ENCODE data around the gene NTRK1. TPM values are rescaled to one million over a fixed set of nuclear protein-coding genes. Genes with fewer than 3 reads are reported as not detected.

NTRK1 gene
- total and polyA plus RNA-seq, 2 of the 4 experiments (the other 2 are of a cell fraction) = not detected

GRCh38 chr1:156834322-156834721 is 26.3 kb upstream of the NTRK1 start:
- ChIA-PET CTCF (interaction anchor here (1.2 kb wide), 1 partner anchor 25 kb away, joined by 3 read pairs; no protein-coding TSS in a partner anchor), POLR2A (ENCODE audit: unreplicated experiment) (no interaction called here)
- no peak for ATAC-seq (ENCODE audit: low read depth)
- in situ Hi-C loops (cut with MboI; ENCODE audit: low sequenced_read_pairs) = no loop called here
- Histone ChIP-seq H2BK15ac (ENCODE audit: low read depth, low read length) (no peak overlapping the region), H3K56ac (ENCODE audit: extremely low read depth, insufficient read depth, low read length) (no peak overlapping the region), H3K27me3 (ENCODE audit: control insufficient read depth, insufficient read depth, low read length) (peaks cover 79% of the 10 kb centered on the region), H3K4ac (ENCODE audit: low read depth, low read length) (no peak overlapping the region), H2AK9ac (replicated peaks; ENCODE audit: low read depth, low read length, poor library complexity) (no peak overlapping the region), H3K4me3 (ENCODE audit: insufficient read depth, low read depth, low read length) (no peak overlapping the region), H3K27ac (ENCODE audit: insufficient read depth, low read length) (no peak overlapping the region), H3K9me3 (ENCODE audit: control insufficient read depth, insufficient read depth, low read length) (no peaks in the 10 kb centered on the region), H3K4me1 (ENCODE audit: control insufficient read depth, insufficient read depth, low read length) (no peaks in the 10 kb centered on the region), H4K8ac (ENCODE audit: low read depth in 2 of 2, low read length in 2 of 2) (no peak overlapping the region), H3K4me2 (ENCODE audit: low read depth, low read length) (no peak overlapping the region), H3K23ac (ENCODE audit: low read depth, low read length) (no peak overlapping the region), H3K9me1 (ENCODE audit: insufficient read depth, low read length) (no peaks in the 10 kb centered on the region), H3K79me1 (ENCODE audit: low read depth in 1 of 2, low read length in 2 of 2) (no peaks in the 10 kb centered on the region), H2BK120ac (ENCODE audit: low read depth, low read length) (no peak overlapping the region), H3K36me3 (ENCODE audit: control insufficient read depth, insufficient read depth, low read length) (no peaks in the 10 kb centered on the region), H2BK20ac (ENCODE audit: low read depth, low read length) (no peak overlapping the region), H4K91ac (ENCODE audit: insufficient read depth, low read depth, low read length) (no peak overlapping the region), H2AK5ac (ENCODE audit: low read depth, low read length) (no peak overlapping the region), H3K18ac (ENCODE audit: low read depth, low read length) (no peak overlapping the region), H2BK5ac (ENCODE audit: low read depth, low read length, poor library complexity, severe bottlenecking) (no peak overlapping the region), H2AFZ (replicated peaks; ENCODE audit: low read length, poor library complexity) (no peak overlapping the region), H4K5ac (ENCODE audit: low read depth, low read length) (no peak overlapping the region), H4K20me1 (ENCODE audit: insufficient read depth, low read length) (no peaks in the 10 kb centered on the region; the same call in 1 of the 2 replicates), H3K9ac (ENCODE audit: low read depth, low read length) (no peak overlapping the region), H3K14ac (replicated peaks; ENCODE audit: low read depth, low read length) (no peak overlapping the region)
- 50% methylated on average over 1 of the region's 3 CpGs; no CpG with 5 or more reads in 1 of the 2 experiments for WGBS, 2 experiments (ENCODE audit: extremely low coverage in 2 of 2, insufficient read length in 1 of 2)
- TF ChIP-seq NFE2L2 (IDR thresholded peaks at IDR 0.05; ENCODE audit: low read depth, low read length) (no peak), USF2 (IDR thresholded peaks at IDR 0.05; ENCODE audit: low read depth, low read length) (no peak), CHD1 (IDR thresholded peaks at IDR 0.05; ENCODE audit: low read depth, low read length) (no peak), MAZ (IDR thresholded peaks at IDR 0.05; ENCODE audit: borderline replicate concordance, low read depth, low read length) (no peak), MAFK (IDR thresholded peaks at IDR 0.05; ENCODE audit: low read depth, low read length) (no peak), ELK1 (IDR thresholded peaks at IDR 0.05; ENCODE audit: borderline replicate concordance, low read depth, low read length) (no peak), SMC3 (IDR thresholded peaks at IDR 0.05; ENCODE audit: low read depth, low read length) (no peak), FOS (IDR thresholded peaks at IDR 0.05; ENCODE audit: low read depth, low read length) (no peak), RAD21 (IDR thresholded peaks at IDR 0.05; ENCODE audit: low read length) (no peak), RCOR1 (IDR thresholded peaks at IDR 0.05; ENCODE audit: insufficient replicate concordance, low read length) (no peak), CTCF (conservative IDR thresholded peaks at IDR 0.05; ENCODE audit: low read depth, low read length) (no peak), RFX5 (IDR thresholded peaks at IDR 0.05; ENCODE audit: low read depth, low read length) (no peak), POLR2A (IDR thresholded peaks at IDR 0.05; ENCODE audit: low read depth, low read length) (no peak), BHLHE40 (IDR thresholded peaks at IDR 0.05; ENCODE audit: low read depth, low read length) (no peak)
- intact Hi-C loops (cut with micrococcal nuclease) = no loop called here
- dilution Hi-C loops (cut with HindIII; ENCODE audit: low sequenced_read_pairs, unreplicated experiment) = no loop called here
- BruUV-seq (replicated peaks) = no TSS peak
- no peak for DNase-seq
